HepG2 (cell line): ENCODE measurements around the gene PFKFB2. TPM values are rescaled to one million over a fixed set of nuclear protein-coding genes. Genes with fewer than 3 reads are reported as not detected.

ENCODE experiments used
- AHR ChIP-seq: IDR thresholded peaks from 2 replicates; pipeline ENCODE4 v1.6.1; 2018; ENCODE audit warnings: missing genetic modification reagents, missing compliant biosample characterization
- CC2D1A ChIP-seq: sonication (generic); formaldehyde crosslinking; IDR thresholded peaks from 2 replicates; pipeline ENCODE4 v1.8.1; 2023; ENCODE audit warnings: mild to moderate bottlenecking, missing genetic modification reagents
- CREM ChIP-seq, 2 experiments: sonication (generic) in 1 of 2; formaldehyde crosslinking in 1 of 2; IDR thresholded peaks; 2 replicates each; pipeline versions ENCODE4 v1.4.0 to v1.6.1; 2016 to 2020; ENCODE audit warnings: antibody characterized with exemption in 1 of 2, mild to moderate bottlenecking in 1 of 2, missing genetic modification reagents in 1 of 2
- HCFC1 ChIP-seq: fragments of 150-350 bp; IDR thresholded peaks from 2 replicates; pipeline ENCODE4 v1.6.1; 2014; ENCODE audit warnings: low read depth, low read length
- PAX8 ChIP-seq: sonication (generic); formaldehyde crosslinking; IDR thresholded peaks from 2 replicates; pipeline ENCODE4 v1.8.0; 2022; ENCODE audit warnings: mild to moderate bottlenecking, missing genetic modification reagents, borderline replicate concordance
- RBM39 ChIP-seq: fragments of 200-400 bp; formaldehyde crosslinking; IDR thresholded peaks from one replicate; pipeline ENCODE4 v1.6.1; 2018; ENCODE audit warnings: antibody characterized with exemption, mild to moderate bottlenecking, low read depth, low read length; ENCODE audit not compliant: poor library complexity, severe bottlenecking
- SMARCE1 ChIP-seq: fragments of 450-650 bp; IDR thresholded peaks from 2 replicates; pipeline ENCODE4 v1.6.1; 2017; ENCODE audit warnings: borderline replicate concordance
- SOX5 ChIP-seq: IDR thresholded peaks from 2 replicates; pipeline ENCODE4 v1.6.1; 2016; ENCODE audit warnings: borderline replicate concordance
- ZFX ChIP-seq: sonication (generic); formaldehyde crosslinking; IDR thresholded peaks from 2 replicates; pipeline ENCODE4 v1.4.0; 2020; ENCODE audit warnings: mild to moderate bottlenecking, low read depth, missing genetic modification reagents, moderate library complexity
- ZNF569 ChIP-seq: sonication (generic); formaldehyde crosslinking; IDR thresholded peaks from 2 replicates; pipeline ENCODE4 v1.5.0; 2020; ENCODE audit warnings: mild to moderate bottlenecking, missing genetic modification reagents, moderate library complexity, borderline replicate concordance
- ZNF879 ChIP-seq: sonication (generic); formaldehyde crosslinking; IDR thresholded peaks from 2 replicates; pipeline ENCODE4 v1.8.1; 2023; ENCODE audit warnings: missing genetic modification reagents
- polyA plus RNA-seq, 8 experiments: library from polyadenylated mRNA; depleted of rRNA in 3 of 8; stranded (reverse) in 7 of 8; unstranded in 1 of 8; fragments of >200 nt; fragmentation: Illumina TruSeq in 4 of 8; extraction: Trizol in 4 of 8; gene quantifications; 2 replicates each; pipeline versions ENCODE4 v1.2.1 to v1.2.3, GENCODE V29; 2011 to 2016; ENCODE audit warnings: low read depth in 4 of 8, missing spikeins in 1 of 8, mixed read lengths in 1 of 8; ENCODE audit not compliant: insufficient read depth in 1 of 8
- total RNA-seq, 5 experiments: library from RNA; depleted of rRNA; stranded (reverse); fragments of >200 nt; fragmentation: Illumina TruSeq; extraction: Trizol; gene quantifications; 2 replicates each; pipeline ENCODE4 v1.2.3, GENCODE V29; 2016; ENCODE audit warnings: low read depth in 1 of 5
- TF ChIP-seq, protein P1 (sequence below): sonication (generic); formaldehyde crosslinking; IDR thresholded peaks from 2 replicates; pipeline ENCODE4 v1.5.1; 2020; ENCODE audit warnings: mild to moderate bottlenecking, missing genetic modification reagents, borderline replicate concordance
- TF ChIP-seq, protein P2 (sequence below): sonication (generic); formaldehyde crosslinking; IDR thresholded peaks from 2 replicates; pipeline ENCODE4 v1.5.0; 2020; ENCODE audit warnings: mild to moderate bottlenecking, missing genetic modification reagents, borderline replicate concordance
- TF ChIP-seq, protein P3 (sequence below): sonication (generic); formaldehyde crosslinking; conservative IDR thresholded peaks from 2 replicates; pipeline ENCODE4 v1.4.0; 2020; ENCODE audit warnings: mild to moderate bottlenecking, missing genetic modification reagents, moderate library complexity
- TF ChIP-seq, protein P4 (sequence below): sonication (generic); formaldehyde crosslinking; IDR thresholded peaks from 2 replicates; pipeline ENCODE4 v1.4.0; 2020; ENCODE audit warnings: mild to moderate bottlenecking, missing genetic modification reagents

Gene PFKFB2
- total and polyA plus RNA-seq, 2 of the 13 experiments (the other 11 are each of a cell fraction or from before 2014, with no cell fraction given): 4.6 to 10.6 TPM

DNA sequence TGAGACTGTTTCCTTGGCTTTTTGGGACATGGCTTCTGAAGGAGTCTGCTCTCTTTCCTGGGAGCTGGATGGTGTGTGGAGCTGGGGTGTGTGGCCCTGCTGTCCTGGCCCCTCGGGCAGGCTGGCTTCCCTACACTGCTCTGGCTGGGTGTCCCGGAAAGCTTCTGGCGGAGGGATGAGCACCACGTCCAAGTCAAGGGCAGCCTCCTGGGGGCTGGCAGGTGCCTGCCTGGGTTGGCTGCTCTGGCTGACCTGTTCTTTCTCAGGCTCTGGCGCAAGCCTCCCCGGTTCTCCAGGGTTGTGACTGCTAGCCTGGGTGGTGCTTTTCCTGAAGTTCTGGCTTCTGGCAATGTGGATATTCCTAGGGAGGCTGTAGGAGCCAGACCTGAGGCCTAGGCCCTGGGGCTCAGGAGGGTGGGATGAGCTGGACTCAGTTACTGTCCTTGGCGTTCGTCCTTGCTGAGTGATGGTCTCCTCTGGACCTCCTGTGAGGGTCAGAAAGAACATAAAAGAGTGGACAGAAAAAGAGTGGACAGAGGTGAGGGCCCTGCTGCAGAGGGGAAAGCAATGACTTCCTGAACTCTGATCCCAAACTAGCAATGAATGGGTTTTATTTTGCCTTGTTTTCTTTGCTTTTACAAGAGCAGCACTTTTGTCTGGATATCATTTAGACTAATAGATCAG is 29.9 kb upstream of the PFKFB2 start (continued):
- TF ChIP-seq ZFX (CRISPR knock-in tag): peak; percentile 64
- no peak for TF ChIP-seq AHR (CRISPR knock-in tag)
- TF ChIP-seq, protein P1, sequence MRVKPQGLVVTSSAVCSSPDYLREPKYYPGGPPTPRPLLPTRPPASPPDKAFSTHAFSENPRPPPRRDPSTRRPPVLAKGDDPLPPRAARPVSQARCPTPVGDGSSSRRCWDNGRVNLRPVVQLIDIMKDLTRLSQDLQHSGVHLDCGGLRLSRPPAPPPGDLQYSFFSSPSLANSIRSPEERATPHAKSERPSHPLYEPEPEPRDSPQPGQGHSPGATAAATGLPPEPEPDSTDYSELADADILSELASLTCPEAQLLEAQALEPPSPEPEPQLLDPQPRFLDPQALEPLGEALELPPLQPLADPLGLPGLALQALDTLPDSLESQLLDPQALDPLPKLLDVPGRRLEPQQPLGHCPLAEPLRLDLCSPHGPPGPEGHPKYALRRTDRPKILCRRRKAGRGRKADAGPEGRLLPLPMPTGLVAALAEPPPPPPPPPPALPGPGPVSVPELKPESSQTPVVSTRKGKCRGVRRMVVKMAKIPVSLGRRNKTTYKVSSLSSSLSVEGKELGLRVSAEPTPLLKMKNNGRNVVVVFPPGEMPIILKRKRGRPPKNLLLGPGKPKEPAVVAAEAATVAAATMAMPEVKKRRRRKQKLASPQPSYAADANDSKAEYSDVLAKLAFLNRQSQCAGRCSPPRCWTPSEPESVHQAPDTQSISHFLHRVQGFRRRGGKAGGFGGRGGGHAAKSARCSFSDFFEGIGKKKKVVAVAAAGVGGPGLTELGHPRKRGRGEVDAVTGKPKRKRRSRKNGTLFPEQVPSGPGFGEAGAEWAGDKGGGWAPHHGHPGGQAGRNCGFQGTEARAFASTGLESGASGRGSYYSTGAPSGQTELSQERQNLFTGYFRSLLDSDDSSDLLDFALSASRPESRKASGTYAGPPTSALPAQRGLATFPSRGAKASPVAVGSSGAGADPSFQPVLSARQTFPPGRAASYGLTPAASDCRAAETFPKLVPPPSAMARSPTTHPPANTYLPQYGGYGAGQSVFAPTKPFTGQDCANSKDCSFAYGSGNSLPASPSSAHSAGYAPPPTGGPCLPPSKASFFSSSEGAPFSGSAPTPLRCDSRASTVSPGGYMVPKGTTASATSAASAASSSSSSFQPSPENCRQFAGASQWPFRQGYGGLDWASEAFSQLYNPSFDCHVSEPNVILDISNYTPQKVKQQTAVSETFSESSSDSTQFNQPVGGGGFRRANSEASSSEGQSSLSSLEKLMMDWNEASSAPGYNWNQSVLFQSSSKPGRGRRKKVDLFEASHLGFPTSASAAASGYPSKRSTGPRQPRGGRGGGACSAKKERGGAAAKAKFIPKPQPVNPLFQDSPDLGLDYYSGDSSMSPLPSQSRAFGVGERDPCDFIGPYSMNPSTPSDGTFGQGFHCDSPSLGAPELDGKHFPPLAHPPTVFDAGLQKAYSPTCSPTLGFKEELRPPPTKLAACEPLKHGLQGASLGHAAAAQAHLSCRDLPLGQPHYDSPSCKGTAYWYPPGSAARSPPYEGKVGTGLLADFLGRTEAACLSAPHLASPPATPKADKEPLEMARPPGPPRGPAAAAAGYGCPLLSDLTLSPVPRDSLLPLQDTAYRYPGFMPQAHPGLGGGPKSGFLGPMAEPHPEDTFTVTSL (CRISPR knock-in tag): no peak; the same call in 1 of the 2 replicates
- no peak for TF ChIP-seq SMARCE1
- TF ChIP-seq RBM39: no peak
- TF ChIP-seq, protein P2, sequence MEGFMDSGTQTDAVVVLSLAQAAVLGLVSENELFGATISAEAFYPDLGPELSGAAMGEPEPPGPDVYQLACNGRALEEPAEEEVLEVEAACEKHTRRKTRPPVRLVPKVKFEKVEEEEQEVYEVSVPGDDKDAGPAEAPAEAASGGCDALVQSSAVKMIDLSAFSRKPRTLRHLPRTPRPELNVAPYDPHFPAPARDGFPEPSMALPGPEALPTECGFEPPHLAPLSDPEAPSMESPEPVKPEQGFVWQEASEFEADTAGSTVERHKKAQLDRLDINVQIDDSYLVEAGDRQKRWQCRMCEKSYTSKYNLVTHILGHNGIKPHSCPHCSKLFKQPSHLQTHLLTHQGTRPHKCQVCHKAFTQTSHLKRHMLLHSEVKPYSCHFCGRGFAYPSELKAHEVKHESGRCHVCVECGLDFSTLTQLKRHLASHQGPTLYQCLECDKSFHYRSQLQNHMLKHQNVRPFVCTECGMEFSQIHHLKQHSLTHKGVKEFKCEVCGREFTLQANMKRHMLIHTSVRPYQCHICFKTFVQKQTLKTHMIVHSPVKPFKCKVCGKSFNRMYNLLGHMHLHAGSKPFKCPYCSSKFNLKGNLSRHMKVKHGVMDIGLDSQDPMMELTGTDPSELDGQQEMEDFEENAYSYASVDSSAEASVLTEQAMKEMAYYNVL (CRISPR knock-in tag): 0 out of 2 replicates have a peak, but pooled peaks have one; percentile 43
- TF ChIP-seq SOX5: 0 out of 2 replicates have a peak, but pooled peaks have one; percentile 14
- TF ChIP-seq HCFC1: no peak
- TF ChIP-seq, protein P3, sequence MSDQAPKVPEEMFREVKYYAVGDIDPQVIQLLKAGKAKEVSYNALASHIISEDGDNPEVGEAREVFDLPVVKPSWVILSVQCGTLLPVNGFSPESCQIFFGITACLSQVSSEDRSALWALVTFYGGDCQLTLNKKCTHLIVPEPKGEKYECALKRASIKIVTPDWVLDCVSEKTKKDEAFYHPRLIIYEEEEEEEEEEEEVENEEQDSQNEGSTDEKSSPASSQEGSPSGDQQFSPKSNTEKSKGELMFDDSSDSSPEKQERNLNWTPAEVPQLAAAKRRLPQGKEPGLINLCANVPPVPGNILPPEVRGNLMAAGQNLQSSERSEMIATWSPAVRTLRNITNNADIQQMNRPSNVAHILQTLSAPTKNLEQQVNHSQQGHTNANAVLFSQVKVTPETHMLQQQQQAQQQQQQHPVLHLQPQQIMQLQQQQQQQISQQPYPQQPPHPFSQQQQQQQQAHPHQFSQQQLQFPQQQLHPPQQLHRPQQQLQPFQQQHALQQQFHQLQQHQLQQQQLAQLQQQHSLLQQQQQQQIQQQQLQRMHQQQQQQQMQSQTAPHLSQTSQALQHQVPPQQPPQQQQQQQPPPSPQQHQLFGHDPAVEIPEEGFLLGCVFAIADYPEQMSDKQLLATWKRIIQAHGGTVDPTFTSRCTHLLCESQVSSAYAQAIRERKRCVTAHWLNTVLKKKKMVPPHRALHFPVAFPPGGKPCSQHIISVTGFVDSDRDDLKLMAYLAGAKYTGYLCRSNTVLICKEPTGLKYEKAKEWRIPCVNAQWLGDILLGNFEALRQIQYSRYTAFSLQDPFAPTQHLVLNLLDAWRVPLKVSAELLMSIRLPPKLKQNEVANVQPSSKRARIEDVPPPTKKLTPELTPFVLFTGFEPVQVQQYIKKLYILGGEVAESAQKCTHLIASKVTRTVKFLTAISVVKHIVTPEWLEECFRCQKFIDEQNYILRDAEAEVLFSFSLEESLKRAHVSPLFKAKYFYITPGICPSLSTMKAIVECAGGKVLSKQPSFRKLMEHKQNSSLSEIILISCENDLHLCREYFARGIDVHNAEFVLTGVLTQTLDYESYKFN (CRISPR knock-in tag): peak; percentile 50; the same call in 1 of the 2 replicates
- no peak for TF ChIP-seq CC2D1A (CRISPR knock-in tag)
- TF ChIP-seq PAX8 (CRISPR knock-in tag): no peak
- TF ChIP-seq ZNF569: no peak
- TF ChIP-seq, protein P4, sequence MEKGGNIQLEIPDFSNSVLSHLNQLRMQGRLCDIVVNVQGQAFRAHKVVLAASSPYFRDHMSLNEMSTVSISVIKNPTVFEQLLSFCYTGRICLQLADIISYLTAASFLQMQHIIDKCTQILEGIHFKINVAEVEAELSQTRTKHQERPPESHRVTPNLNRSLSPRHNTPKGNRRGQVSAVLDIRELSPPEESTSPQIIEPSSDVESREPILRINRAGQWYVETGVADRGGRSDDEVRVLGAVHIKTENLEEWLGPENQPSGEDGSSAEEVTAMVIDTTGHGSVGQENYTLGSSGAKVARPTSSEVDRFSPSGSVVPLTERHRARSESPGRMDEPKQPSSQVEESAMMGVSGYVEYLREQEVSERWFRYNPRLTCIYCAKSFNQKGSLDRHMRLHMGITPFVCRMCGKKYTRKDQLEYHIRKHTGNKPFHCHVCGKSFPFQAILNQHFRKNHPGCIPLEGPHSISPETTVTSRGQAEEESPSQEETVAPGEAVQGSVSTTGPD (CRISPR knock-in tag): no peak
- no peak for TF ChIP-seq ZNF879 (CRISPR knock-in tag)
- no peak for TF ChIP-seq CREM (IDR thresholded peaks at IDR 0.05)
- TF ChIP-seq CREM (CRISPR knock-in tag; IDR thresholded peaks at IDR 0.05): no peak
